IMR-90 (cell line): Measurements from ENCODE around the gene MEIKIN. TPM values are rescaled to one million over a fixed set of nuclear protein-coding genes. Genes with fewer than 3 reads are reported as not detected.

ENCODE experiments used
- ATAC-seq: fragments of 200-7000 bp; cut with Tn5 transposase; 2 replicates; pipeline ENCODE4 v1.9.1; 2020; ENCODE audit warnings: low read depth, mild to moderate bottlenecking, moderate library complexity
- BruUV-seq: library from RNA; stranded (reverse); fragments of 400-500 nt; replicated peaks from 2 replicates; lab custom pipeline; 2021; lab: Mats Ljungman, UMichigan
- CTCF ChIA-PET: fragments of 300-600 bp; formaldehyde crosslinking; extraction: SDS; loops from one replicate; lab custom pipeline; 2021; ENCODE audit warnings: antibody characterized with exemption; lab: Yijun Ruan, JAX
- POLR2A ChIA-PET: fragments of 300-600 bp; sonication (Branson Sonifier 250); formaldehyde crosslinking; loops from one replicate; lab custom pipeline; 2022; ENCODE audit warnings: antibody characterized with exemption; ENCODE audit not compliant: unreplicated experiment; lab: Charles Lee
- DNase-seq: peaks from one replicate; pipeline ENCODE4 v3.0.0; 2013
- H2AFZ ChIP-seq: replicated peaks from 2 replicates; pipeline ENCODE3; 2013; ENCODE audit warnings: low read length, mild to moderate bottlenecking; ENCODE audit not compliant: poor library complexity
- H2AK5ac ChIP-seq: 2 replicates; pipeline ENCODE4 v1.6.1; 2013; ENCODE audit warnings: low read depth, low read length, inconsistent platforms
- H2AK9ac ChIP-seq: replicated peaks from 2 replicates; pipeline ENCODE3; 2013; ENCODE audit warnings: mild to moderate bottlenecking, low read depth, low read length, moderate library complexity; ENCODE audit not compliant: poor library complexity
- H2BK120ac ChIP-seq: 2 replicates; pipeline ENCODE4 v1.6.1; 2013; ENCODE audit warnings: low read depth, low read length, inconsistent platforms
- H2BK15ac ChIP-seq: 3 replicates; pipeline ENCODE4 v1.6.1; 2013; ENCODE audit warnings: low read depth, low read length, inconsistent platforms
- H2BK20ac ChIP-seq: 2 replicates; pipeline ENCODE4 v1.6.1; 2013; ENCODE audit warnings: low read depth, mild to moderate bottlenecking, inconsistent platforms, low read length, moderate library complexity
- H2BK5ac ChIP-seq: 2 replicates; pipeline ENCODE4 v1.6.1; 2013; ENCODE audit warnings: mild to moderate bottlenecking, low read depth, low read length, inconsistent platforms; ENCODE audit not compliant: poor library complexity, severe bottlenecking
- H3K14ac ChIP-seq: replicated peaks from 2 replicates; pipeline ENCODE4 v1.6.1; 2013; ENCODE audit warnings: low read depth, low read length, inconsistent platforms
- H3K18ac ChIP-seq: 2 replicates; pipeline ENCODE4 v1.6.1; 2013; ENCODE audit warnings: low read depth, low read length, control low read depth
- H3K23ac ChIP-seq: 2 replicates; pipeline ENCODE4 v1.6.1; 2013; ENCODE audit warnings: low read depth, low read length, inconsistent platforms
- H3K27ac ChIP-seq: 2 replicates; pipeline ENCODE4 v1.5.1; 2013; ENCODE audit warnings: mild to moderate bottlenecking, control low read depth, low read length; ENCODE audit not compliant: insufficient read depth
- H3K27me3 ChIP-seq: 2 replicates; pipeline ENCODE4 v1.6.1; 2013; ENCODE audit warnings: low read length; ENCODE audit not compliant: control insufficient read depth, insufficient read depth
- H3K36me3 ChIP-seq: 2 replicates; pipeline ENCODE4 v1.6.1; 2013; ENCODE audit warnings: low read length, mixed read lengths; ENCODE audit not compliant: control insufficient read depth, insufficient read depth
- H3K4ac ChIP-seq: 2 replicates; pipeline ENCODE4 v1.6.1; 2013; ENCODE audit warnings: low read depth, low read length, inconsistent platforms
- H3K4me1 ChIP-seq: 2 replicates; pipeline ENCODE4 v1.6.1; 2013; ENCODE audit warnings: low read length, mixed read lengths; ENCODE audit not compliant: control insufficient read depth, insufficient read depth
- H3K4me2 ChIP-seq: 2 replicates; pipeline ENCODE4 v1.6.1; 2013; ENCODE audit warnings: low read depth, mild to moderate bottlenecking, control low read depth, low read length, moderate library complexity
- H3K4me3 ChIP-seq: 2 replicates; pipeline ENCODE4 v1.5.1; 2013; ENCODE audit warnings: low read depth, mild to moderate bottlenecking, control low read depth, low read length, moderate library complexity; ENCODE audit not compliant: insufficient read depth
- H3K56ac ChIP-seq: 2 replicates; pipeline ENCODE4 v1.6.1; 2013; ENCODE audit warnings: low read length, inconsistent platforms; ENCODE audit not compliant: insufficient read depth; ENCODE audit errors: extremely low read depth
- H3K79me1 ChIP-seq, 2 experiments: 2 replicates each; pipeline ENCODE4 v1.6.1; 2013; ENCODE audit warnings: low read length in 2 of 2, inconsistent platforms in 1 of 2, low read depth in 1 of 2
- H3K9ac ChIP-seq: 2 replicates; pipeline ENCODE4 v1.6.1; 2013; ENCODE audit warnings: low read depth, low read length, control low read depth
- H3K9me1 ChIP-seq: 2 replicates; pipeline ENCODE4 v1.6.1; 2013; ENCODE audit warnings: low read length, inconsistent platforms; ENCODE audit not compliant: insufficient read depth
- H3K9me3 ChIP-seq: 2 replicates; pipeline ENCODE4 v1.6.1; 2013; ENCODE audit warnings: low read length; ENCODE audit not compliant: control insufficient read depth, insufficient read depth
- H4K20me1 ChIP-seq: 2 replicates; pipeline ENCODE4 v1.6.1; 2013; ENCODE audit warnings: low read length, inconsistent platforms; ENCODE audit not compliant: insufficient read depth
- H4K5ac ChIP-seq: 2 replicates; pipeline ENCODE4 v1.6.1; 2013; ENCODE audit warnings: mild to moderate bottlenecking, low read depth, low read length, control low read depth
- H4K8ac ChIP-seq, 2 experiments: 2 replicates each; pipeline ENCODE4 v1.6.1; 2013; ENCODE audit warnings: low read depth in 2 of 2, low read length in 2 of 2, control low read depth in 1 of 2, inconsistent platforms in 1 of 2
- H4K91ac ChIP-seq: 2 replicates; pipeline ENCODE4 v1.6.1; 2013; ENCODE audit warnings: low read depth, low read length, inconsistent platforms; ENCODE audit not compliant: insufficient read depth
- dilution Hi-C: fragments of 300-500 bp; cut with HindIII; formaldehyde crosslinking; loops from one replicate; pipeline ENCODE4 v1.14.3; 2018; ENCODE audit warnings: low sequenced_read_pairs; ENCODE audit not compliant: unreplicated experiment
- in situ Hi-C: fragments of 300-500 bp; cut with MboI; formaldehyde crosslinking; loops from 3 replicates; pipeline ENCODE4 v1.14.3; 2019; ENCODE audit warnings: low sequenced_read_pairs, inconsistent platforms, mixed read lengths
- intact Hi-C: fragments of 100-400 bp; cut with micrococcal nuclease; formaldehyde crosslinking; loops from 2 replicates; pipeline ENCODE4 v1.10.0; 2022
- polyA plus RNA-seq, 3 experiments: library from polyadenylated mRNA; depleted of rRNA; stranded (reverse); fragments of >200 nt; gene quantifications; 2 replicates each; pipeline ENCODE4 v1.2.3, GENCODE V29; 2012; ENCODE audit warnings: low replicate concordance in 1 of 3
- total RNA-seq: library from RNA; depleted of rRNA; stranded (reverse); fragments of >200 nt; gene quantifications from 2 replicates; pipeline ENCODE4 v1.2.3, GENCODE V29; 2012
- TF ChIP-seq, protein P1 (sequence below): fragments of 150-350 bp; IDR thresholded peaks from 2 replicates; pipeline ENCODE4 v1.6.1; 2016; ENCODE audit warnings: low read depth, mild to moderate bottlenecking, low read length, moderate library complexity, borderline replicate concordance

Gene MEIKIN
- total and polyA plus RNA-seq, 2 of the 4 experiments (the other 2 are of a cell fraction): not detected

DNA sequence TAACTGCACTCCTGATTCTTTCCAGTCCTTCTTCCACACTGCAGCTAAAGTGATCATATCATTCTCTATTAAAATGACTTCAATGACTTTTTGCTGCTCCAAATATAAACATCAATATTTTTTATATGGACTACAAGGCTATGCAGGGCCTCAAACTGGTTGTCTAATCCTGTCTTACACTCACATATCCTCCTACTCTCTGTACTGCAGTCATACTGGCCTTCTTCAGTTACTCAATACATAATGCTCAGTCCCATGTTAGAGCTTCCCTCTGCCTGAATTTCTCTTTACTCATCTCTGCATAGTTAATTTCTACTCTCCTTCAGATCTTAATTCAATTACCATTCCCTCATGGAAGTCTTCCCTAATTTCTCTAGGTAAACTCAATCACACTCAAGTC is 3.4 kb downstream of the MEIKIN start:
- CTCF ChIA-PET: no interaction called here
- no peak overlapping the region for H3K27ac ChIP-seq

More for the DNA sequence above, 3.4 kb downstream of the MEIKIN start:
- no peaks in the 10 kb centered on the region for H4K20me1 ChIP-seq
- H3K14ac ChIP-seq: no peak overlapping the region
- no peak overlapping the region for H2BK120ac ChIP-seq
- H3K4me3 ChIP-seq: no peak overlapping the region
- POLR2A ChIA-PET: no interaction called here
- no peak overlapping the region for H3K4ac ChIP-seq
- H4K8ac ChIP-seq: no peak overlapping the region
- H3K23ac ChIP-seq: no peak overlapping the region
- H2AK5ac ChIP-seq: no peak overlapping the region
- H2BK20ac ChIP-seq: no peak overlapping the region
- H2BK15ac ChIP-seq: no peak overlapping the region
- no peak for ATAC-seq
- H3K9me1 ChIP-seq: no peaks in the 10 kb centered on the region
- in situ Hi-C loops (no loop called here), intact Hi-C loops (no loop called here), dilution Hi-C loops (no loop called here)
- H3K79me1 ChIP-seq: no peaks in the 10 kb centered on the region
- TF ChIP-seq, protein P1, sequence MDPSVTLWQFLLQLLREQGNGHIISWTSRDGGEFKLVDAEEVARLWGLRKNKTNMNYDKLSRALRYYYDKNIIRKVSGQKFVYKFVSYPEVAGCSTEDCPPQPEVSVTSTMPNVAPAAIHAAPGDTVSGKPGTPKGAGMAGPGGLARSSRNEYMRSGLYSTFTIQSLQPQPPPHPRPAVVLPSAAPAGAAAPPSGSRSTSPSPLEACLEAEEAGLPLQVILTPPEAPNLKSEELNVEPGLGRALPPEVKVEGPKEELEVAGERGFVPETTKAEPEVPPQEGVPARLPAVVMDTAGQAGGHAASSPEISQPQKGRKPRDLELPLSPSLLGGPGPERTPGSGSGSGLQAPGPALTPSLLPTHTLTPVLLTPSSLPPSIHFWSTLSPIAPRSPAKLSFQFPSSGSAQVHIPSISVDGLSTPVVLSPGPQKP: no peak
- no peaks in the 10 kb centered on the region for H3K4me1 ChIP-seq
- H2BK5ac ChIP-seq: no peak overlapping the region
- no peak for DNase-seq
- H3K27me3 ChIP-seq: no peaks in the 10 kb centered on the region
- no peak overlapping the region for H3K4me2 ChIP-seq
- BruUV-seq: no TSS peak
- H2AFZ ChIP-seq: no peak overlapping the region
- no peak overlapping the region for H3K56ac ChIP-seq
- H4K91ac ChIP-seq: no peak overlapping the region
- no peaks in the 10 kb centered on the region for H3K9me3 ChIP-seq
- no peaks in the 10 kb centered on the region for H3K36me3 ChIP-seq
- H4K5ac ChIP-seq: no peak overlapping the region
- no peak overlapping the region for H3K9ac ChIP-seq
- no peak overlapping the region for H3K18ac ChIP-seq
- H2AK9ac ChIP-seq: no peak overlapping the region
